GM18861 (cell line): ENCODE data around the gene EFHD2.
A peak's percentile ranks its signal among the peaks of the same experiment; 100 is the strongest.
"Not testable (repeated sequence)": the region's sequence is repeated elsewhere in the genome, so short reads cannot be mapped to it uniquely, and the experiment has no call there.

Source experiments
- ATAC-seq: cut with Tn5 transposase; IDR thresholded peaks from one replicate; pipeline ENCODE4 v1.9.1; 2021; ENCODE audit not compliant: unreplicated experiment

Gene EFHD2

DNA sequence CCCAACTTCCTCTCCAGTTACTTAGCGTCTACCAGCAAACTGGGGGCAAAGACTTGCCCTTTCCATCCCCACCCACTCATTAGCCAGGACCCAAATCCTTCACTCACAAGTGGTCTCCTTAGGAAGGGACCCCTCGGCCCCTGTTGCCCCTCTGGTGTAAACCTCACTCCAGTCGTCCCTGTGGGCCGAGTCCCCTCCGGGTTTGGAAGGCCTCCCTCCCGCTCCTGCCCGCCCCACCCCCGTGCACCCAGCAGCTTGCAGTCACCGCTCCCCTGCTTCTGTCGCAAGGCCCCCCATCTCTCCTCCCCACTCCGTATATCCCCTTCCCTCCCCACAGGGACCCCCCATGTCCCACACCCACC is 1.2 kb downstream of the EFHD2 start:
- no peak for ATAC-seq

DNA sequence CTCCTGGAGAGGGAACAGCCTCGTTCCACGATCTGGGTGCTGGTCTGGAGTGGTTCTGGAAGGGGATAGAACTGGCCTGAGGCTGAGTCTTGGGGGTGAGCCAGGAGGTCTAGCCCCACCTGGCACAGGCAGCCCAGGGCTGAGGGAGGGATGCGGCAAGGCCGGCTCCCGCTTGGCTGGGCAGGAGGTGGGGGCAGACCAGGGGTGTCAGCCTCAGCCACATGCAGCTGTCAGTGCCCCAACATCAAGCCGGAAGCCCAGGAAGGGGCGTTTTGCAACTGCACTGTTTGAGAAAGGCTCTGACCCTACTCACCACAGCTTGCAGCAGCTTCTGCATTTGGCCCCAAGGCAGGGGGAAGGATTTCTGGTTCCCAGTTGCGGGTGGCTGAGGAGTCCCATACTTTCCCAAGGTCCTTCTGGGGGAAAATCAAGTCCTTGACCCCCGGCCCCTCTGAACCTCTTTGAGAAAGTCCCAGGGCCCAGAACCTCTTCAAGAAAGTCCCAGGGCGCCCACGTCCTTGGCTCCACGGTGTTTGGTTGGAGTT is 2.0 kb downstream of the EFHD2 start:
- ATAC-seq, result peak; percentile 52

DNA sequence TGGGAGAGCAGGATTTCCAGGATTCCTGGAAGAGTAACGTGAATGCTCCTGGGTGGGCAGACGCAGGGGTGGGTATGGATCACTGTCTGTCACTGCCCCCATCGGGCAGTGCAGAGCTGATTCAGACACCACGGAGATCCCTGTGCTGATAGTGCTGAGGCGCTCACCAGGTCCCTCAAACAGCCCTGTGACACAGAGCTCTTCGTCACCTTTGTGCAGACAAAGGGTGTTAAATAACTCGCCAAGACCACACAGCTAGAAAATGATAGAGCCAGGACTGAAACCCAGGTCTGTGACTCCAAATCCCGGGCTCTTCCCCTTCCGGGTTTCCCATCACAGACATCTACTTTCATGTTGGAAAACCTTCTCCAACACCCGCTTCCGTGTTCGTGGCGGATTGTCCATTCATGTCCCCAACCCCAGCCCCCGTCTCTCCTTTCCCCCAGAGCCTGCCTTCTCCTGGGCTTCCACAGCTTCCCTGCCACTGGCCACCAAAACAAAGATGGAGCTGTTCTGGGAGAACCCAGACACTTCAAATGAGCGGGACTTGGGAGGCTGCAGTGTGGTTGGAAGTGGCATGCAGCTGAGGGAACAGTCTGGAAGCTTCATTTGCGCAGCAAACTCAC is 2.6 kb downstream of the EFHD2 start:
- ATAC-seq, result no peak

DNA sequence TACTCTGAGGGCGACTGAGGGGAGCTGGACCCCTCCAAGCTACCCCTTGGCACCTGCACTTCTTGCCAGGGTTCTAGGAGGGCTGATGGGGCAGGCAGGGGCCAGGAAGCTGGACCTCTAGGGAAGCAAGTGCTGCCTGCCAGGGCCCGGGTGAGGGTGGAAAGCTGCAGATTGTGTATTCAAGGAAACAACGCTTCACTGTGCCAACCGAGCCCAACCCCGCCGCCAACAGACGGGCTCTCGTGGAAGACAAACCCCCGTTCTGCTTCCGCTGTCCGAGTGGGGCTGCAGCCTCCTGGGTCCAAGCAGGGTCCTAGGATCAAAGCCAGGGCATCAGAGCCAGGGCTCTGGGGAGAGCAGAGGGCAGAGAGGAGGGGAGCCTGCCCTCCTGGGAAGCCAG is 3.2 kb downstream of the EFHD2 start:
- ATAC-seq, result no peak

DNA sequence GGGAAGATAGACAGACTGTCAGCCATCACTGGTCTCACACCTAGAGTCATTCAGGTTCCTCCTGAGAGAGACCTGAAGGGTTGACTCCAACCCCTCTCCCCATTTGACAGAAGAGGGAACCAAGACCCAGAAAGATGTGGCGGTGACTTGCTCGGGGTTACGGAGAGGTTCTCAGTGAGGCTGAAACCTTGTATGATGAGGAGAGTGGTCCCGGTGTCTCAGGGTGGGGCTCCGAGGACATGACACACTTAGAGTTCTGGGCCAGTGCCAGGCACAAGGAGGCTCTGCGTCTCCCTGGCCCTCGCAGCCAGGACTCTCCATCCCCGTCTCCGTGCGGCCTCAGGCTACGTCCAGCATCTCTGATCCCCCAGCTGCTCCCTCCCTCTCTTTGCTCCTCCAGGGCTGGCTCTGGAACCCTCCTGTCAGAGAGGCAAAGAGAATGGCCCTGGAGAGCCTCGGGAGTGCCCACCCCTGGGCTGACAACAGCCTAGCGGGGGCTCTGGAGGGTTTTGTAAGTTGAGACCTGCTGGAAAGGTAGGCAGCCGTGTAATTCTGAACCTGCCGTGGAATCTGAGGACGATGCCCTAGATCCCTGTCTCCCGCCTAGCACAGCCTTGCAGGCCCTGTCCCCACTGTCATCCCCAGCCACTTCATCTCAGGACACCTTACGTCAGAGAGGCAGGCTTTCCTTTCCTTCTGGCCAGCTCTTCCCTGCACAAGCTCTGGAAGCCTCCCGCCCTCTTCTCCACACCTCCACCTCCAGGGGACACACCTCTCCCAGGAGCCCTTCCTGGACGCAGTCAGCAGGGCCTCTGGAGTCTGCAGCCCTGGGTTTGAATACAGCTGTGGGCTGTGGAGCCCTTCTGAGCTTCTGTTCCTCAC is 4.1 kb downstream of the EFHD2 start:
- no peak for ATAC-seq

DNA sequence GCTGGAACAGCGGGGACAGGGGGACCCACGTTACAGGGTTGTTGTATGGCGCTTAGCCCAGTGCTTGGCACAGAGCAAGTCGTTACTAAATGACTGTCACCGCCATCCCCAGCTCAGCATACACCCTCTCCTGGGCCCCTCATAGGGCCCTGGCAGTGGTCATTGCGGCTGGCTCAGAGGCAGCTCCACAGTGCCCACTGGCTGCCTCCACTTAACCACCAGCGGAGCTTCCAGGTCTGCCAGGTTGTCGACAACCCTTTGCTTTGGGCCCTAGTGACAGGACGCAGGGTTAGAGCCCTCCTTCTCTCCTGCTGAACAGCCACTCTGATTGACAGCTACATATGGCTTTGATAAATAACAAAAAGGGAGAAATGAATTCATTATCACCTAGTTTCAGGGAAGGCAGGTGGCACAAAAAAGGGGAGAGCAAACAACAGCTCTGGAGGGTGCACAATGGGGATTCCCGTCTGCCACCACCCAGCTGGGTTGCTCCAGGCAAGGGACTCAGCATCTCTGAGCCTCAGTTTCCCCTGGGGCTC is 4.8 kb downstream of the EFHD2 start:
- no peak for ATAC-seq

DNA sequence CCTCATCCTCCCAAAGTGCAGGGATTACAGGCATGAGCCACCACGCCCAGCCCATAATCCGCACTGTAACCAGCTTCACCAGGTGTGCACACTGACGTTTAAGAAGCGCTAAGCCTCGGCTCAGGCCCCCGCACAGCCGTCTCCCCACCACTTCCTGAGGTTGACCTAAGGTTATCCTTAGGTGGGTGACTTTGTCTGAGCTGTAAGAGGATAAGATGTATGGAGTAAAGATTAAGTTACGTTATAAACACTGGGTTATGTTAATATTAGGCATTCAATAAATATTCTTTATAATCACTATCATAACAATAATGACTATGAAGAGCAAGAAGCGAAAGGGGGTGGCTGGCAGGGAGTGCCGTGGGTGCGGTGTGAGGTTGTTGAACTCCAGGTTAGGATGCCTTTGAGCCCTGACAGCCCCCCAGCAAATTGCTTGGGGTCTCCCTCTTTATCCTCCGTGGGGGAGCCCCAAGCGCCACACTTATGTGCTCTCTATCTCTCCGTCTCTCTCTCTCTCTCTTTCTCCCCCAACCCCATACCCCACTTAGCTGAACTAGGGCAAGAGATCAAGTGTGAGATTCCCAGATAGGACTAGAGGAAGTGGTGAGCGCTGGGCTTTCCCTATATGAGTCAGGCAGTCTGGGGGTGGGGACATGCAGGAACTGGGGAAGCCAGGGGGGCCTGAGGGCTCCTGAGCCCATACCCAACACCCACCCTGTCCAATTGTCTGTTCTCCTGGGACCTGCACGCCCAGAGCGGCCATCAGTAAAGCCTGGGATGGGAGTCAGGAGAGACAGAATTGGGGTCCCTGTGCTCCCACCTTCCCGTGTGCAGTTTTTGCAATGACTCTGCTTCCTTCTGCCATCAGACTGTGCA is 7.6 kb downstream of the EFHD2 start:
- ATAC-seq, result peak; percentile 37

DNA sequence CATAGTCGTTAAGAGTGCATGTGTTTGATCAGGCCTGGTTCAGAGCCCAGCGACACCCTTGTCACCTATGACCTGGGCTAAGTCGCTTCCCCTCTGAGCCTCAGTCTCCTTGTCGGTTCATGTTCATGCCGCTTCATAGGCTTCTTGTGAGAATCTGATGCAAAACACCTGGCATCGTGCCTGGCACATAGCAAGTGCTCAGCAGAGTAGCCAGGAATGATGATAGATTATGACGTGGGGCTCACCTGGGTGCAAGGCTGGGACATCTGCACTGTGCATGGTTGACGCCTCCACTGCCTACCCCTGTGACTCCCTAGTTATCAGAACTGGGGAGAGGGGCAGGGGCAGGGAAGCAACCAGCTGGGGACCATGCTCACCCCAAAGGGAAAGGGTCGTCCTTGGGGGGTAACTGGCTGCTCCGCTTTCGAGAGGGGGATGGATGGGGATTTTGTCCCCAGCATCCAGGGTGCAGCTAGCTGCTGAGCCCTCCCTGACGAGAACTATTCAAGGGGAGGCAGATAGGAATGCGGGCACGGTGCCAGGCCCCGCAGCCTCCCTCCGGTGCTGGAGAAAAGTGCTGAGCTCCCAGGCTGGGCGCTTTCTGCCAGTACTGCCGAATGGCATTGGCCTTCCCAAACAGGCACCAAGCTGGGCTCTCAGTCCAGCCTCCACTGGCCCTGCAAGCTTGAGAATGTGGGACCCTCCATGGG is 9.3 kb downstream of the EFHD2 start:
- no peak for ATAC-seq

DNA sequence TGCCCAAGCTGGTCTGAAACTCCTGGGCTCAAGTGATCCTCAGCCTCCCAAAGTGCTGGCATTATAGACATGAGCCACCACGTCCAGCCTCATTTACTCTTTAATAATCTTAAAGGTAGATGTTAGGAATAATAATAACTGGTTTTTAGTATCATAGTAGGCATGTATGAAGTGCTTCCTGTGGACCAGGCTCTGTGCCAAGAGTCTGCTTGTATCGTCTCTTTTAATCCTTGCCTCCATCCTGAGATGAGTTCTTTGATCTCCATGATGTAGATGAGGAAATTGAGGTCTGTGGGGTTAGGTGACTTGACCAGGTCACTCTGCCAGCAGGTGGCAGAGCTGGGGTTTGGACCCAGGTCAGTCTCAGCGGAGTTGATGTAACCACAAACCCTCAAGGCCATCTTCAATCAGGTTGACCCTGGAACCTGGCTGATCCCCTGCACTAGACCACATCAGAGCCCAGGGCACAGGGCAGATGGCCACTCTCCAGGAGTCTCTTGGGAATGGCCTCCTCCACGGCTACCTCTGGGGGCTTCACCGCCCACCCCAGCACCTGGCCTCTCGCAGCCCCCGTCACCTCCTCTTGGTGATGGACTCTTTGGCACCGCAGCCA is 11.3 kb downstream of the EFHD2 start:
- ATAC-seq, result no peak

DNA sequence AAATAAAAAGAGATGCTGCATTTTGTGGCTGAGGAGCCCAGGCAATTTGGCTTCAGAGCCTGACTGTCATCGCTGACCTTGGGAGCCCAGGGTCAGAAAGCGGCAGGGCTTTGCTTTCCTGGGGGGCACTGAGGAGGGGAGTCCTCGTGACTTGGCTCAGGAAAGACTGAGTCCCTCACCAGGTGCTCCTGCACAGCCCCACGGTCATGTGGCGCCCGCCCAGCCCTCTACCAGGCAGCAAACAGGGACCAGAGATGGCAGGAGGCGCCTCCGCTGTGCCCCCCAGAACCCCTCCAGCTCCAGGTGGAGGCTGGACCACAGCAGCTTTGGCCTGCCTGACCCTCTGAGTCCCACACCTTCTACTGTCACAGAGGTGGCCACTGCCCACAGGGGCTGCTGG is 13.2 kb downstream of the EFHD2 start:
- no peak for ATAC-seq

DNA sequence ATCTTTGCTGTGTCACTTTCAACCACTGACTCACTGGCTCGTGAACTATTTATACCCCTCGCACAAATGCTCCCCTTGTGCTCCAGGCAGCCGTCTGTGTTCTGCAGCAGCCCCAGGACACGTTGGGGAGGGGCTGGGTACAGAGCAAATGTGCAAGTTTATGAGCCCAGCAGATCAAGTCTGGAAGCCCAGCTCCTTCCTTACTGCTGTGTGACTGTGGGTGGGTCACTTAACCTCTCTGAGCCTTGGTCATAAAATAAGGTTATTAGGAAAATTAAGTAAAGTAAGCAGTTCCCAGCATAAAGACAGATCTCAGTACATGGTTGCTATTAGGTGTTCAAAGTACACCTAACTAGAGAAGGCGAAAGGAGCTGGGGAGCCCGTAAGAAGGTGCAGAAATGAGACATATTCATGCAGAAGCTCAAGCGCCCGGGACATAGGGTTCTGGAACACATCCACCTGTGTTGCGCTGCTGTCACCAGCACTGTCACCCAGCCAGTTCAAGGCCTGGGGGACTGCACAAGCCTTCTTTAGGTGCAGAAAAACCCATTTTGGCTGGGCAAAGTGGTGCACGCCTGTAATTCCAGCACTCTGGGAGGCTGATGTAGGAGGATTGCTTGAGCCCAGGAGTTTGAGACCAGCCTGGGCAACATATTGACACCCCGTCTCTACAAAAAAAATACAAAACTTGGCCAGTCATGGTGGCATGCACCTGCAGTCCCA is 13.8 kb downstream of the EFHD2 start:
- no peak for ATAC-seq

DNA sequence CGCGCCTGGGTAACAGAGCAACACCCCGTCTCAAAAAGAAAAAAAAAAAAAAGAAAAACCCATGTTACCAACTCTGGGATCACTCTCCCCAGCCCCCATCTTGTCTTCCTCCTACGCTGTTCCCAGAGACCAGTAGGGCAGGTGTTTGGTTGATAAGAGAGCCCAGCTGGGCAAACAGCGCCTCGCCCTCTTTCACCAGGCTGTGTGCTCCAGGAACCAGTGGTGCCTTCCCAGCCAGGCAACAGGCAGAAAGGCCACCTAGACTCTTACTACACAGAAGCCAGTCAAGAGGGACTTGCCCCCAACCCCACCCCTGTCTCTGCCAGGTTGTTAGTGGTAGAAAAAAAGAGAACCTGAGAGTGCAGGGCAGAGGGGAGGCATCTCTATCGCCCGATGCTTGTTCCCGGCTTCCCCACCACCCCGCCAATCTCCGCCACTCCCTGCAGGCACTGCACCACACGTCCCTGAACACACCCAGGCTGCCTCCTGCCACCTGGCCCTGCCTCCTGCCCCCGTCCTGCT is 14.5 kb downstream of the EFHD2 start:
- ATAC-seq, result no peak

DNA sequence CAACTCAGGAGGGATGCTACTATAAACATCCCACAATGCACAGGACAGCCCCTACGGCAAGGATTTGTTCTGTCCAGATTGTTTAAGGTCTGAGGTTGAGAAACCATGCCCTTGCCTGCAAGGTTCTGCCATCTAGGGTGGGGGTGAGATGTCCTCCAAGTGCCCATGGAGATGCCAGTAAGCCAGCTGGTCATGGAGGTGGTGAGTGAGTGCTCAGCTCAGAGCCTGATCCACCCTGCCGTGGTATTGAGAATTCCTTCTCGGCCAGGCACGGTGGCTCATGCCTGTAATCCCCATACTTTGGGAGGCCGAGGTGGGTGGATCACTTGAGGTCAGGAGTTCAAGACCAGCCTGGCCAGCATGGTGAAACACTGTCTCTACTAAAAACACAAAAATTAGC is 15.3 kb downstream of the EFHD2 start:
- no peak for ATAC-seq

DNA sequence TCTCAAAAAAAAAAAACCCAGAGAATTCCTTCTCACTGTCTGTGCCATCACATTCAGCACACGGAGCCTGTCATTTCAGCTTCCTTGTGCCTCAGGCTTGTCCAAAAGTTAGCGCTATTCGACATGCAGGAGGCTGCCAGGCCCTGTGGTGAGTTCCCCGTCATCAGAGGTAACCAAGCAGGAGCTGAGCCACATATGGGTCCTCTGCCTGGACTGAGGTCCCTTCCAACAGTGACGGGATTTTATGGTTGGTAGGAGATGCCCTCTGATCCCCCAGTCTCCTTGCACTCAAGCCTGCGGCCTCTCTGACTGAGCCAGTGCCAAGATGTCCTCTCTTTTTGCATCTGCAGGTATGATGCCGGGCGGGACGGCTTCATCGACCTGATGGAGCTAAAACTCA is 15.8 kb downstream of the EFHD2 start:
- ATAC-seq, result no peak

DNA sequence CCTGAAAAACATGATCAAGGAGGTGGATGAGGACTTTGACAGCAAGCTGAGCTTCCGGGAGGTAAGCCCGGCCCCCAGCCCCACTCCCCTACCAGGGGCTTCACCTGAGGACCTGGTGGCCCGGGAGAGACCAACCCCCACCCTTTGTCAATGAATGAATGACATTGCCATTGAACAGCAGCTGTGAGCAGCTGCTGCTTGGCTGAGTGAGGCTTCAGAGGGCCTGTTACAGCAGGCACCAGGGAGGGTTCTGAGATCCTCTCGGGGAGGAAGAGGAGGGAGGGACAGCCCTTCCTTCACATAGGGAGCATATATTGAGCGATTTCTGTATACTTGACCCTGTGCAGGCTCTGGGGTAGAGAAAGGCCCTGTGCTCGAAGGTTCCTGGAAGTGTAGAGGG is 16.3 kb downstream of the EFHD2 start:
- no peak for ATAC-seq

DNA sequence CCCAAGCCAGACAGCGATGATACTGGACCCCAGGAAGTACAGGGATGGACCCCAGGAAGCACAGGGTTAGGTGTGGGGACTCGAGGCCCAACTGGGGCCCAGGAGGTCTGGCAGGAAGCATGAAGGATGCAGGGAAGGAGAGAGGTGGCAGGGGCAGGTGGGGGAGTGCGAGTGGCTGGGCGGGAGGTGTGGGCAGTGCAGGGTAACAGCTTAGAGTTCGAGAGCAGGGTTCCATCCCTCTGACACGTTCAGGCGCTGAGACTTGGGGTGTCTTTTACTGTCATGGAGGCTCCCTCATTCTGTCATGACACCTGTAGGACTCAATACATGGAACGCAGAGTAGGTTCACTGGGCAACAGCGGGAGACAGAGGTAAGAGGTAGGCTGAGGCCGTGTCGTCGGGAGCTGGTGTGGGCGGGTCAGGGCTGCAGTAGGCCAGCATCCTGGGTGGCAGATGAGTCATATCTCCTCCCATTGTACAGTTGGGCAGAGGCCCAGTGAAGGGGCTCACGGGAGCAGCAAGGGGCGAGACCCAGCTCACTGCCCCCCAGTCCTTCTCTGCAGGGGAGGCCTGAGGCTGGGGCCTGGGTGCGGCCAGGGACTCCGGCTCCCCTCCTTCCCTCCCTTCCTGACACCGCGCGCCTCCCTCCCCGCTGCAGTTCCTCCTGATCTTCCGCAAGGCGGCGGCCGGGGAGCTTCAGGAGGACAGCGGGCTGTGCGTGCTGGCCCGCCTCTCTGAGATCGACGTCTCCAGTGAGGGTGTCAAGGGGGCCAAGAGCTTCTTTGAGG is 17.0 kb downstream of the EFHD2 start:
- ATAC-seq, result no peak

DNA sequence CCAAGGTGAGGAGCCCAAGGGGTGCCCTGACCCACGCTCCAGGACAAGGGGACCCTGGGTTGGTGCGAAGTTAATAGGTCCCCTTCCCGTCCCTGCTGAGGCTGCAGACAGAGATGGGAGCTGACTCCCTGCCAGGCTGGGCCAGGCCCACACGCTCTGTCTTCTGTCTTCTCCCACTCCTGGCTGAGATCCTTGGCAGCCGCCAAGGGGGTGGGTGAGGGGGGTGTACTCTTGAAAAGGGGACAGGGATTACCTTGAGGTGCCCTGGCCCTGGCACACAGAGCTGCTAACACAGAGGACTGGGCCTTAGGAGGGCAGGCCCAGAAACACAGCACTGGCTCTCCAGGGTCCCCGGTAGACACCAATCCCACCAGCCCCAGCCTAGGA is 17.6 kb downstream of the EFHD2 start:
- no peak for ATAC-seq

DNA sequence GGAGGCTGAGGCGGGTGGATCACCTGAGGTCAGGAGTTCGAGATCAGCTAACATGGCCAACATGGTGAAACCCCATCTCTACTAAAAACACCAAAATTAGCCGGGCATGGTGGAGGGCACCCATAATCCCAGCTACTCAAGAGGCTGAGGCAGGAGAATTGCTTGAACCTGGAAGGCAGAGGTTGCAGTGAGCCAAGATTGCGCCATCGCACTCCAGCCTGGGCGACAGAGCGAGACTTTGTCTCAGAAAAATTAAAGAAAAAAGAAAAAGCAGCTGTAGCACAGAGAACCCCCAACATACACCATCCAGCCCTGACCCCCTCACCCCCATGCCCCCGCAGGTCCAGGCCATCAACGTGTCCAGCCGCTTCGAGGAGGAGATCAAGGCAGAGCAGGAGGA is 18.6 kb downstream of the EFHD2 start:
- not testable (repeated sequence) for ATAC-seq
